Endometrium (tissue), 2 donors: Measurements from ENCODE around the gene TNNT1.
"Not testable (repeated sequence)": the region's sequence is repeated elsewhere in the genome, so short reads cannot be mapped to it uniquely, and the experiment has no call there.

Experiments used
- FAIRE-seq: peaks from 2 replicates; lab custom pipeline; 2012; peaks lifted over from hg19 to GRCh38; lab: Jason Lieb, UNC
- donor health status: control.
- donor health status: control.

TNNT1 gene

DNA sequence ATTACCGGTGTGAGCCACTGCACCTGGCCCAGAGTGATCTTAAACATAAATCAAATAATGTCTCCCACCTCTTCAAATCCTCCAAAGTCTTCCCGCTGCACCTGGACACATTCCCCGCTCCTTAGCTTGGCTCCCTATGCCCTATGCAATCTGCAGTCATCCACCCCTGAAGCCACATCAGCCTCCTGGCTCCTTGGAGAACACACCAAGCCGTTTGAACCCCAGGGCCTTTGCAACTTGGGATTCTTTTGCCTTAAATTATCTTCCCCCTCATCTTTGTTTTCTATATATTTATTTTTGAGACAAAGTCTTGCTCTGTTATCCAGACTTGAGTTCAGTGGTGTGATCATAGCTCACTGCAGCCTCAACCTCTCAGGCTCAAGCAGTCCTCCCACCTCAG is 20.1 kb upstream of the TNNT1 start:
- no peak for FAIRE-seq

DNA sequence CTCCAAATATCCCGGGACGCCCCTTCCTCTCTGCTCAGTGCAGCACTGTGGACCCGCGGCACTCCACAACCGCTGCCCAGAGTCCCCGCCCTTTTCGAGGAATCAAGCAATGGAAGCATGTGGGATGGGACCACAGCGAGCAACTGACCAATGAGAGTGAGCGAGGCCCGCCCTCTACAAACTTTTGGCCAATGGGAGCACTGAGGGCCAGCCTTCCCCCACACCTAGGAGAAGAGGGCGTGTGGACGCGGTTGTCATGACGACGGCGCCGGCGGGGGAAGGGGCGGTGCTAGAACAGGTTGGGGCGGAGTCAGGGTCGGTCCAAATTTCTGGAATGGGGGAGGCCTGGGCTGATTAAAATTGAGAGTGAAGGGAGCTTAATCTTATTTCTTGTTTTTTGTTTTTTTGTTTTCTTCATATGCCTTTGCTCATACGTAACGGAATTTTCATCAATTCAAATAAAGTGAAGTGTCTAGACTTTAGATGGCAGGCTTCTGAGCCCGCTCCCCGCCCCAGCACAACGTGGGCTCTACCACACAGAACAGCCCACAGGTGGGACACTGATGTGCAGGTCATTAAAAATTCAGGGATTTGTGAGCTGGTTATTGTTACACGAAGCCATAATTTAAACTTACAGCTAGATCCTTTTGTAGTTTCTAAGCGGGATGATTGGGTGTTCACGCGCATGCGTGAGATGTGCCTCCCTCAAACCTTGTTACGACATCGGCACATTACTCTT is 17.7 kb upstream of the TNNT1 start, which contains the start of gene DNAAF3:
TSS of gene DNAAF3 (minus strand) at position 84 of the 739 bp plus-strand sequence. CDS start 200 bp downstream, outside the sequence.
- FAIRE-seq = peak; percentile 94

DNA sequence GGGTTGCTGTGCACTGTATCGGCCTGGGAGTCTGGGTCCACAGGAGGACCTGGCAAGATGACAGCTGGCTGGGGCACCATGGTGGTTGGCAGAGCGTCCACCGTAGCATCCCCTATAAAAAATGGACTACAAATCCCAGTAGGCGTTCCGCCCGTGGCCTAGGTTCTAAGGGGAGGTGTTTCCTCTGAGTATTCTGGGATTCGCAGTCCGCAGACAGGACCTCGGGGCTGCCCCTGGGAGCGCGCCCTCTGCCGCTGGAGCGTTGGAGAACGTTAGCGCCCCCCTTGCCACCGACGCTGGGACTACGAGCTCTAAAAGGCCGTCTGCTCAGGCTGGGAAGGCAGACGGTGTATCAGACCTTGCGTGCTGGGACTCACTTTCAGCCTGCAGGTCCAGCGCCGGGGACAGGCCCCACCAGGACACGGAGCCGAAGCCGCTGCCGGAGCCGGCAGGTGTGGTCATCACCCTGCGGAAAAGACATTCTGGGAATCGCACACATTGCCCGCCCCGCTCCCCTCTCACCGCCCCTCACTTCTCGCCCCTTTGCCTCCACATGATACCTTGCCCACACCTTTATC is 17.0 kb upstream of the TNNT1 start:
- FAIRE-seq = no peak

DNA sequence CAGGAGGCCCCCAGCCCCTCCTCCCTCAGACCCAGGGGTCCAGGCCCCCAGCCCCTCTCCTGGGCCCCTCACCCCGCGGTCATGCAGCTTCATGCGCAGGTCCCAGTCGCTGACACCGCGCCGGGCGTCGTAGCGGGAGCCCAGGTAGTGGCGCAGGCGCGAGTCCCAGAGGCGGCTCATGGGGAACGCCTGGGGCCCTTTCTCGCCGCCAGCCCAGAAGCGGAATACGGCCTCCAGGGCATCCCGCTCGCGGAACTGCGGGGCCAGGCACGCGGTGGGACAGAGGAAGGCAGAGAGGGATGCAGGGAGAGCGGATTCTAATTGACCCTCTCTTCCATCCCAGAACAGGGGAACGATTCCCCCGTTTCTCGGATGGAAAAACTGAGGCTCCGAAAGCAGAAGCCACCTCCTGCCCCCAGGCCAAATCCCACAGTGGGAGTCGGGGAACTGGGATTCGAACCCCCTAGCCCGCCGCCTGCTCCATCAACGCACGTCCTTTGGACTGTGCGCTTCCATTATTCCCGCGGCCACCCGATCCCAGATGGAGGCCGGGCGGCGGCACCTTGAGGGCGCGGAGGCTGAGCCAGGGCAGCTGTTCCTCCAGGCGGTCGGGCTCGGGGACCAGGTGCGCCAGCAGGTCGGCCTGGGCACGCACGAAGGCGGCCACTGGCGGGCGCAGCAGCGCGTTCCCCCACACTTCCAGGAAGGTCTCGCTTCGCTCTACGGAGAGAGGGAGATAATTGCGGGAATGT is 12.7 kb upstream of the TNNT1 start:
- FAIRE-seq = no peak

DNA sequence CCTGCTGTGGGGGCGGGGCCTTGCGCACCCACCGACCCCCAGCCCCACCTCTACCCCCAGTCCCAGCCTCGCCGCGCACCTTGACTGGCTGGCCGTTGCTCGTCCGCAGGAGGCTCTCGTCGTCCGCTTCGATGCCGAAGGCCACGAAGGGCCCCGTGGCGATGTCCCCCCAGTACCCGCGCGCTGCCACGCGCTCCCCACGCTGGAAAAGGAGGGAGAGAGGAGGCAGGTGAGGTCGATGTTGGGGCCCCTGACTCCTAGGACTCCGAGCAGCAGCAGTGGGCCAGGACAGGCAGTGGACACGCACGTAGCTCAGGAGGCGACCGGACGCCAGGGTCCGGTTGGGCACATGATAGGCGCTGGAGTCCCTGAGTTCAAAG is 12.0 kb upstream of the TNNT1 start:
- FAIRE-seq = no peak

DNA sequence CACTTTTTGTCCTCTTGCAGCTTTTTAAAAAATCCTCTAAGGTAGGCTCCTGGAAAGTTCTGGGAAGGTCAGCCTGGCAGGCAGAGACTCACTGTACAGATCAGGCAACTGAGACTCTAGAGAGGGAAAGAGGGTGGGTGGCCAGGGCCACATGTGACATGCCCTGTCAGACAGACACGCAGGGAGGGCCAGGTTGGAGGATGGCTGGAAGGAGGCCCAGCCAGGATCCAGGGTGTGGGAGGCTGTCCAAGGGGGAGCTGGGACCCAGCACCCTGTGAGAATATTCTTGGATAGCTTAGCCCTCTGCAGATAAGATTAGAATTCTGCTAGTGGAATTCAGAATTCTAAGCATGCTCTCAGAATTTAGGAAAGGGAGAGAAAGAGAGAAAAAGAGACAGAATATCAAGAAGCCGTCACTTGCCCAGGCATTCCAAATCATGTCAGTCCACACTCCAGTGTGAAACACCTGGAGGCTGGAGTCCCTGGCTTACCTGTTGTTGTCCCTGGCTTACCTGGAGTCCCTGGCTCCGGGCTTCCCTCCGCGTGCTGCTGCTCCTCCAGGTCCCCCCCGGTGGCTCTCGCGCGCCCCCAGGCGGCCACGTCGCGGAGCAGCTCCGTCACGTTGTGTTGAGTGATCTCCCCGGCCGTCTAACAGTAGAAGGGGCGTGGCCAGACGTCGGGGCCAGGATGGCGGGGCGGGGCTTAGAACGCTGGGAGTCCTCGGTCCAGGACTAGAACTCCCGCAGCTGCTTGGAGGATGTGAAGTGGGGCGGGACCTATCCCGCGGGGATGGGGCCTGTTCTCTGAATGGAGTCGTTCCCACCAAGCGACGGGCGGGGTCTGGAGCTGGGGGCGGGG is 11.4 kb upstream of the TNNT1 start:
- FAIRE-seq = no peak

DNA sequence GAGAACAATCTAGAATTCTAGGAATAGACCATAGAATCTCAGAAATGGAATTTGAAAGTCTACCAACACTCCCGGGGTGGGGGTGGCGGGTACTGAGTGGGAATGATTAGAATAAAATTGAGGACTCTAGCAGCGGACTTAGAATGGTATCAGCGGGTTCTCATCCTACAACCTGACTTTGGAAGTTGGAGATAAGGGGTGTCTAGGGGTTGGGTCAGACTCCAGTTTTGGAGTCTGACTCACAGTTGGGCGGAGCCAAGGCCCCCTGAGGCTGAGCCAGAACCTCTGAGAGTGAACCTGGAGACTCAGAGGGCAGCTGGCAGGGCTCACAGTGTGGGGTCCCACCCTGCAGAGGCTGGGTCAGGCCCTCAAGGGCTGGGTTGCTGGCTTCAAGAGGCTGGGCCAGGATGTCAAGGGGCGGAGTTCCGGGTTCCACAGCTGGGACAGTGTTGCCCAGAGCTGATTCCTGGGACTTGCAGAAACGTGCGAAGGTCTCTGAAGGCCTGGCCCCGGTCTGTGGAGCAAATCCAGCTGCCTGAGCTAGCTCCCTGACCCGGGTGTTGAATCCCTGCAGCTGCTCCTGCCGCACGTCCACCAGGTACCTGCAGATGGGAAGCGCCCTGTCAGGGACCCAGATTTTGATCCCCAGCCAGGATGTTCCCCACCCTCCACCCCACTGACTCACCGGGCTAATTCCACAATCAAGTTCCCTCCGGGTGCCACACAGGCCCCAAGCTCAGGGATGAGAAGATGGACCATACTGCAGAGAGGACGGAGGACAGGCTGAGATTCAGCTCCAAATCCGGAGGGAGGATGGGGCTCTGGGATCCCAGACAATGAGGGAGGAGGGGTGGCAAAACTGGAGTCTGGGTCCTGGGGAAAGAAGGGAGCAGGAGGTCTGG is 10.1 kb upstream of the TNNT1 start:
- no peak for FAIRE-seq

DNA sequence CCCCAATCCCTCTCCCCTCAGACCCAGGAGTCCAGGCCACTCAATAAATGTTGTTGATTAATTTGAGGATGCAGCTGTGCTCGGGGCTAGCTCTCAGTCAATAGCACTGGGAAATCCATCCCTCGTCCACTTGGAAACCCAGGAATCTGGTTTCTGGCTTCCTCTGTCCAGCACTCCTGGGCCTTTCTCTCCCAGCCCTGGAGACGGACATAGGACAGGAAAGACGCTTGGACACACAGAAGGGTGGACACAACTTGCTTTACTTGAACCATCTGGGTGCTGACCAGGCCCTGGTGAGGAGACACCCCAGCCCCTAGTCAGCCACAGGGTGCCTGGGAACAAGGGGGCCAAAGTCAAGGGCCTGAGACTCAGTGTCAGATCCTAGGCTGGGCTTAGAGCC is 9.4 kb upstream of the TNNT1 start:
- no peak for FAIRE-seq

DNA sequence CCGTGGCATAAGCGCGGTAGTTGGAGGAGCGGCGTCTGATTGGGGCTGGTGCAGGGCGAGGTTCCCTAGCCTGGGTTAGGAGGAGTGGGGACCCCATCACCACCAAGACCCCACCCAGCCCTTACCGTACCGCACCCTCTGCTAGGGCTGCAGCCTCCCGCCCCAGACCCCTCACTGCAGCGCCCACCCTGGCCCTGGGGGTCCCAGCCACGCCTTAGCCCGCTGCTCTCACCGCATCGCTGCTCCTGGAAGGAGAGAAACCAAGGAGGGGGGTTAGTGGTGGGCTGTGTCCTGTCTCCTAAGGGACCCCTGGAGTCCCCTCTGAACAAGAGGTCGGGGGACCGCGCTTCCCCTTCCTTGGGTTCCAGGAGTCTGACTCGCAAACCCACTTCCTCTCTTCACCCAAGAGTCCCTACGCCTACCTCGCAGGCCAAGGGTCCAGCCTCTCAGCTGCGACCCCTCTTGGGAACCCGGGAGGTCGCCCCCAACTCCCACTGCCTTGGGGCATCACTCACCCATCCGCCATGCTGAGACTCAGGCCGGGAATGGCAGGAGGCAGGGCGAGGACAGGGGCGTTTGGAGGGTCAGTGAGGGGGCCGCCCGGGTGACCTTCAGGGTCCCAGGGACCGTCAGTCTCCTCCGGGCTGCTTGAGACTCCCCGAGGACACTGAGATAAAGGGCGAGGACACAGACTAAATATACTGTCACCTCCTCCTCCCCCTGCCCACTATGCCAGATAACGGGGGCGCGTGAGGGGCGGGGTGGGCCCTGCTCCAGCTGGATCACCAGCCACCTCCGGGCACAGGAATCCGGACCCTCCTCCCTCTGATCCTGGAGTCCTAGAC is 8.3 kb upstream of the TNNT1 start, which contains the start of gene TNNI3:
TSS of gene TNNI3 (minus strand) at position 669 of the 845 bp plus-strand sequence. CDS start at position 526, 143 bp downstream.
- no peak for FAIRE-seq

DNA sequence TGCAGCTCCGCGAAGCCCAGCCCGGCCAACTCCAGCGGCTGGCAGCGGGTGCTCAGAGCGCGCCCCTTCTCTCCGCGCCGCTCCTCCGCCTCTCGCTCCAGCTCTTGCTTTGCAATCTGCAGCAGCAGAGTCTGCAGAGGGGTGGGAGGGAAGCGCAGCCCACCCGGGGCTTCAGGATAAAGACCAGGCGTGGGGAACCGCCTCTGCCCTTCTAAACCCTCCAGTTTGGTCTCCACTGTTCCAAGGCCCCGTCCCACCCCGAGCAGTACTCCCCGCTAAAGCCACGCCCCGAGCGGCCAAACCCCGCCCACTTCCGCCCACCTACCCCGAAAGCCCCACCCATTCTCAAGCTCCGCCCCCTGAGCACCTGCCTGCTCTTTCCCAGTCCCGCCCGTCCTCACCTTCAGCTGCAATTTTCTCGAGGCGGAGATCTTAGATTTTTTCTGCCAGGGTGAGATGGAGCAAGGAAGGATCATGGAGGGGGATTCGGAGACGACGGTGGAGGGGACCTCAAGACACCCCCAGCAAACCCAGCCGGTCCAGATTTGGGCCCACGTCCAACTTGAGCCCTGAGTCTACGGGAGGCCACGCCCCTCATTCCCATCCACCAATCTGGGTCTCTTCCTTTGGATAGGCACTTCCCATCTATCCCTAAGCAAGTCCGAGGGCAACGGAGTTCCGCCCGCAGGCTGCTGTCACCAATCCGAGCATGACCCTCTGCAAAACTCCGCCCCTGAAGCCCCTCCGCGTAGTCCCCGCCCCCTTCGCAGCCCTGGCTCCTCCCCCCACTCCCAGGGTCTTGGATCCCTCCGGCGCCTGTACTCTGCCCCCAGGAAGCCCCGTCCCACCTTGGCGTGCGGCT is 7.4 kb upstream of the TNNT1 start:
- FAIRE-seq = no peak

DNA sequence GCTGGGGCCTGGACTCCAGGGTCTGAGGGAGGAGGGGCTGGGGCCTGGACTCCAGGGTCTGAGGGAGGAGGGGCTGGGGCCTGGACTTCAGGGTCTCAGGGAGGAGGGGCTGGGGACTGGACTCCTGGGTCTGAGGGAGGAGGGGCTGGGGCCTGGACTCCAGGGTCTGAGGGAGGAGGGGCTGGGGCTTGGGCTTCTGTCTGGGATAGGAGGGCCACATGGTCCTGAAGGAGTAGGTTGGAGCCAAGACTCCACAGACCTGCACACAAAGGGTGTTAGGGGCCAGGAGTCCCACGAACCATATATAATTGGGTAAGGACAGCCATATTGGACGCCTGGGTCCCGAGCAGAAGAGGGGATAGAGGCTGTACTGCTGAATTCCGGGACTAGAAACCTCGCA is 6.8 kb upstream of the TNNT1 start:
- not testable (repeated sequence) for FAIRE-seq

DNA sequence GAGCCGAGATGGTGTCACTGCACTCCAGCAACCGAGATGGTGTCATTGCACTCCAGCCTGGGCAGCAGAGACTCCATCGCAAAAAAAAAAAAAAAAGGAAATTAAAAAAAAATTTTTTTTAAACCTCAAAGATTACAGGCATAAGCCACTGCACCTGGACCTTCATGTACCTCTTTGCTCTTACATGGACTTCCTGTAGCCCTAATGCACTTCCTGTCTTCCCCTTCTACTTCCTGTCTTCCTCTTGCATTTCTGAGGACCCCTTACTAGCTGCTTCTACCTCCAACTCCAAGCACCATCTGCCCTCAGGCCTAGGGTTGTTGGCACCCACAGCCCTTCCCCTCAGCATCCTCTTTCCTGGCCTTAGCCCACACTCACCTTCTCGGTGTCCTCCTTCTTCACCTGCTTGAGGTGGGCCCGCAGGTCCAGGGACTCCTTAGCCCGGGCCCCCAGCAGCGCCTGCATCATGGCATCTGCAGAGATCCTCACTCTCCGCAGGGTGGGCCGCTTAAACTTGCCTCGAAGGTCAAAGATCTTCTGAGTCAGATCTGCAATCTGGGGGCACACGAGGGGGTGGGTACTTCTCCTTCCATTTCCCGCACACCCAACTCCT is 4.8 kb upstream of the TNNT1 start:
- no peak for FAIRE-seq

DNA sequence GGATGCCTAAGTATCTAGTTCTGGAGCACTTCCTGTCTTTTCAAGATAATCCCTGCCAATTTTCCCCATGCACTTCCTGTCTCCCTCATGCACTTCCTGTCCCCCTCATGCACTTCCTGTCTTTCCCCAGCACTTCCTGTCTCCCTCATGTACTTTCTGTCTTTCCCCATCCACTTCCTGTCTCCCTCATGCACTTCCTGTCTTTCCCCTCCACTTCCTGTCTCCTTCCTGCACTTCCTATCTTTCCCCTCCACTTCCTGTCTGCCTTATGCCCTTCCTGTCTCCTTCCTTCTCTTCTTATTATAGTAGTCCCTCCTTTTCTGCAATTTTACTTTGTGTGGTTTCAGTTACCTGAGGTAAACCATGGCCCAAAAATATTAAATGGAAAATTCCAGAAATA is 3.0 kb upstream of the TNNT1 start:
- FAIRE-seq = no peak

DNA sequence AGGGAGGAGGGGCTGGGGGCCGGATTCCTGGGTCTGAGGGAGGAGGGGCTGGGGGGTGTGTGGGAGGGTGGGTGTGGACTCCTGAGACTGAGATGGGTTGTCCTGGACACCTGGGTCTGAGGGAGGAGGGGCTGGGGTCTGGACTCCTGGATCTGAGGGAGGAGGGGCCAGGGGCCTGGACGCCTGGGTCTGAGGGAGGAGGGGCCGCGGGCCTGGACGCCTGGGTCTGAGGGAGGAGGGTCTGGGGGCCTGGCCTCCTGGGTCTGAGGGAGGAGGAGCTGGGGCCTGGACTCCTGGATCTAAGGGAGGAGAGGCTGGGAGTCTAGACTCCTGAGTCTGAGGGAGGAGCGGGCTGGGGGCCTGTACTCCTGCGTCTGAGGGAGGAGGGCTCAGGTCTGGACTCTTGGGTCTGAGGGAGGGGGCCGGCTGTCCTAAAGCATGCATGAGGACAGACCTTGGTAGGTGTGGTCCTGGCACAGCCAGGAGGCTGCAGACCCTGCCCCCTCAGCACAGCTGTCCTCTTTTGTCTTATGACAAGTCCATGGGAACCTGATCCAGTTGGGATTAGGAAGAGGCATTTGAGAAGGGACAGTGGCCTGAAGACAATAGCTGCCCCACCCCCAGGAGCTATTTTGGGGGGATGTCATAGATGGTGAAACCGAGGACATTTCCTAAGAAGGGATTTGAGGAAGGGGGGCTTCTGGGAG is 1.3 kb downstream of the TNNT1 start:
- no peak for FAIRE-seq

DNA sequence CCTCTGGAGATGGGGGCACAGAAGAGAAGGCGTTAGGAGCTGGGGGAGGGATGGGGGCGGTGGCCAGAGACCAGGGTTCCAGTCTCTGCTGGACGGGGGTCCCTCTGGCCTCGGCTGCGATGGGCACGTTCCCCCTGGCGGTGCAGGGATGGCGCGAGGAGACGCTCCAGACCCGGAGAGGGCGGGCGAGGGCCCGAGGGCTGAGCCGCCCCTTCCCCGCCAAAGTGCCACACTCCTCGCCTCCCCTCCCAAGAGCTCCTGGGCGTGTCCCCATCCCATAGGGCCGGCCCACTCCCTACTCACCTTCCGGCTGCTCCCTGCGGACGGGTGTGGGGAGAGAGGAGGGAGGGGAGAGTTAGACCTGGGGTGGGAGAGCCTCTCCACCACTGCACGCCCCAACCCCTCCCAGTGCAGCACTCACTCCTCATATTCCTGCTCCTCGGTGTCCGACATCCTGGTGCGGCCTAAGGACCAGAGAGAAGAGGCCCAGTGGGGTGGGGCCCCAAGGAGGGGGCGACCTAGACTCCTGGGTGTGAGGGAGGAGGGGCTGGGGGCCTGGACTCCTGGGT is 2.2 kb downstream of the TNNT1 start:
- FAIRE-seq = no peak

DNA sequence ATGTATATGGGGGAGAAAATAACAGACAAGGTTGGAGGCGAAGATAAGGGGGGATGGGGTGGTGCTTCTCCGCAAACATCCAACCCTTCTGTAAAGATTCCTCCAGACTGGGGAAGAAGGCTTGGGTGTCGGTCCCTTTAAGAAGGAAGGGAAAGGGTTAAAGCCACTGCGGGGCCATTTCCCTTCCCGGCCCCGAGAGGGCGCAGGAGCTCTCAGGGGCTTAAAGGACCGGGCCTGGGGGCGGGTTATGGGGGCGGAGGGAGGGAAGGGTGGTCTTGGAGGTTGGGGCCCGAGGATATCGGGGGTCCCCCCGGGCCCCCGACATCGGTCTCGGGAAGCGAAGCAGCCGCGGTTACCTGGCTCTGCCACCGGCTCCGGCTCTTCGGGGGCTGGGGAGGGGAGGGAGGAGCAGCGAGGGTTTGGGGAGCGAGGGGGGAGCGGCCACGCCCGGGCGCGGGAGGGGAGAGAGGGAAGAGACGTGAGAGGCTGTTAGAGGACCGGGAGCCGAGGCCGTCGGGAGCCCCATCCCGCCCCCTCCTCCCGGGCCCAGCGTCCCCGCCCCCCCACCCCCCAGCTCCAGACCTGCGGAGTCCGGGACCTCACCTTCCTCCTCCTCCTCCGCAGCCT is 2.8 kb downstream of the TNNT1 start:
- no peak for FAIRE-seq

DNA sequence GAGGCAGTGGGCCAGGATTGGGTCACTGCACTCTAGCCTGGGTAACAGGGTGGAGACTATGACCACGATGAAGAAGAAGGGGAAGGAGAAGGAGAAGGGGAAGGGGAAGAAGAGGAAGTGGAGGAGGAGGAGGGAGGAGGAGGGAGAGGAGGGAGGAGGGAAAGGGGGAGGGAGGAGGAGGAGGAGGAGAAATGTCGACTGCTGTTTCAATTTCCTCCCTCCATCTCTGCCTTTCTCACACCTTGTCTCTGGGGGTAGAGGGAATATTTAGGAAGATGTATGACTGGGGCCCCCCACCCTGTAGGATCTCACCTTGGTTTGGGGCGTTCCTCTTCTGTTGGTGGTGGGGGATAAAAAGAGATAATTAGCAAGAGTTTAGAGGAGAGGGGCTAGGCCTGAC is 3.8 kb downstream of the TNNT1 start:
- no peak for FAIRE-seq
